HepG2 (cell line): Measurements from ENCODE around the gene PIGO. TPM values are rescaled to one million over a fixed set of nuclear protein-coding genes. Genes with fewer than 3 reads are reported as not detected.
A peak's percentile ranks its signal among the peaks of the same experiment; 100 is the strongest.

ENCODE experiments used
- ARNT ChIP-seq: fragments of 450-650 bp; IDR thresholded peaks from 2 replicates; pipeline ENCODE4 v1.6.1; 2017
- ASH2L ChIP-seq: fragments of 300-600, 200-600 bp; sonication (generic); IDR thresholded peaks from 2 replicates; pipeline ENCODE4 v1.7.0; 2017; ENCODE audit warnings: low read depth, mild to moderate bottlenecking, moderate library complexity, mixed read lengths, low read length; ENCODE audit not compliant: insufficient read length
- BCLAF1 ChIP-seq: fragments of 450-650 bp; IDR thresholded peaks from 2 replicates; pipeline ENCODE4 v1.6.1; 2017; ENCODE audit warnings: mild to moderate bottlenecking
- CREB1 ChIP-seq, 2 experiments: fragments of 450-650 bp in 1 of 2; IDR thresholded peaks; 2 replicates each; pipeline ENCODE4 v1.6.1; 2016 to 2017; ENCODE audit warnings: control low read depth in 1 of 2, mild to moderate bottlenecking in 1 of 2, missing compliant biosample characterization in 1 of 2, missing genetic modification characterization in 1 of 2
- ELF1 ChIP-seq: sonication (generic); formaldehyde crosslinking; IDR thresholded peaks from 2 replicates; pipeline ENCODE4 v1.4.0; 2020; ENCODE audit warnings: missing genetic modification reagents
- MAFK ChIP-seq, 2 experiments: IDR thresholded peaks in 1 of 2; conservative IDR thresholded peaks in 1 of 2; 2 replicates each; pipeline ENCODE4 v1.6.1; 2011; ENCODE audit warnings: improper control_type of control experiment in 2 of 2, low read length in 2 of 2
- MYPOP ChIP-seq: sonication (generic); formaldehyde crosslinking; IDR thresholded peaks from 2 replicates; pipeline ENCODE4 v1.8.1; 2023; ENCODE audit warnings: mild to moderate bottlenecking, moderate library complexity, missing genetic modification reagents
- NFAT5 ChIP-seq: sonication (generic); formaldehyde crosslinking; IDR thresholded peaks from 2 replicates; pipeline ENCODE4 v1.4.0; 2020; ENCODE audit warnings: missing genetic modification reagents
- NFIC ChIP-seq: IDR thresholded peaks from 2 replicates; pipeline ENCODE4 v1.6.1; 2012; ENCODE audit warnings: mild to moderate bottlenecking, low read length, inconsistent platforms
- NFYB ChIP-seq: sonication (generic); formaldehyde crosslinking; IDR thresholded peaks from 2 replicates; pipeline ENCODE4 v1.4.0; 2020; ENCODE audit warnings: missing genetic modification reagents
- SUZ12 ChIP-seq: fragments of 150-350 bp; IDR thresholded peaks from 2 replicates; pipeline ENCODE4 v1.6.1; 2014; ENCODE audit warnings: low read depth, low read length
- ZNF256 ChIP-seq: sonication (generic); formaldehyde crosslinking; conservative IDR thresholded peaks from 2 replicates; pipeline ENCODE4 v1.4.0; 2020; ENCODE audit warnings: missing genetic modification reagents
- ZNF264 ChIP-seq: sonication (generic); formaldehyde crosslinking; IDR thresholded peaks from 2 replicates; pipeline ENCODE4 v1.4.0; 2020; ENCODE audit warnings: missing genetic modification reagents
- ZNF468 ChIP-seq: sonication (generic); formaldehyde crosslinking; IDR thresholded peaks from 2 replicates; pipeline ENCODE4 v1.8.0; 2022; ENCODE audit warnings: mild to moderate bottlenecking, moderate library complexity, missing genetic modification reagents
- ZNF496 ChIP-seq: sonication (generic); formaldehyde crosslinking; IDR thresholded peaks from 2 replicates; pipeline ENCODE4 v1.8.1; 2023; ENCODE audit warnings: mild to moderate bottlenecking, moderate library complexity, missing genetic modification reagents; ENCODE audit not compliant: insufficient replicate concordance
- ZNF746 ChIP-seq: sonication (generic); formaldehyde crosslinking; IDR thresholded peaks from 2 replicates; pipeline ENCODE4 v1.8.0; 2022; ENCODE audit warnings: mild to moderate bottlenecking, missing genetic modification reagents
- ZNF773 ChIP-seq: sonication (generic); formaldehyde crosslinking; IDR thresholded peaks from 2 replicates; pipeline ENCODE4 v1.4.0; 2020; ENCODE audit warnings: missing genetic modification reagents, borderline replicate concordance
- ZNF782 ChIP-seq: sonication (generic); formaldehyde crosslinking; IDR thresholded peaks from 2 replicates; pipeline ENCODE4 v1.4.0; 2020; ENCODE audit warnings: missing genetic modification reagents, mild to moderate bottlenecking, borderline replicate concordance
- ZNF841 ChIP-seq: sonication (generic); formaldehyde crosslinking; IDR thresholded peaks from 2 replicates; pipeline ENCODE4 v1.8.1; 2023; ENCODE audit warnings: missing genetic modification reagents, borderline replicate concordance
- ZZZ3 ChIP-seq: sonication (generic); formaldehyde crosslinking; IDR thresholded peaks from 2 replicates; pipeline ENCODE4 v1.4.0; 2020; ENCODE audit warnings: missing genetic modification reagents, mild to moderate bottlenecking, borderline replicate concordance
- polyA plus RNA-seq, 8 experiments: library from polyadenylated mRNA; depleted of rRNA in 3 of 8; stranded (reverse) in 7 of 8; unstranded in 1 of 8; fragments of >200 nt; fragmentation: Illumina TruSeq in 4 of 8; extraction: Trizol in 4 of 8; gene quantifications; 2 replicates each; pipeline versions ENCODE4 v1.2.1 to v1.2.3, GENCODE V29; 2011 to 2016; ENCODE audit warnings: low read depth in 4 of 8, missing spikeins in 1 of 8, mixed read lengths in 1 of 8; ENCODE audit not compliant: insufficient read depth in 1 of 8
- total RNA-seq, 5 experiments: library from RNA; depleted of rRNA; stranded (reverse); fragments of >200 nt; fragmentation: Illumina TruSeq; extraction: Trizol; gene quantifications; 2 replicates each; pipeline ENCODE4 v1.2.3, GENCODE V29; 2016; ENCODE audit warnings: low read depth in 1 of 5

PIGO gene
- total and polyA plus RNA-seq, 2 of the 13 experiments (the other 11 are each of a cell fraction or from before 2014, with no cell fraction given) = 20.5 to 26.2 TPM

- TF ChIP-seq BCLAF1 (no peak), CREB1 (IDR thresholded peaks at IDR 0.05) (peak; percentile 58; the same call in 1 of the 2 replicates), CREB1 (CRISPR knock-in tag; IDR thresholded peaks at IDR 0.05) (peak; percentile 60), ARNT (no peak), ZNF468 (CRISPR knock-in tag) (no peak), ZZZ3 (CRISPR knock-in tag) (peak; percentile 58; the same call in 1 of the 2 replicates), NFAT5 (peak; percentile 87; the same call in 1 of the 2 replicates), SUZ12 (no peak), ASH2L (peak; percentile 85), ZNF496 (no peak), NFYB (CRISPR knock-in tag) (peak; percentile 98), MAFK (conservative IDR thresholded peaks at IDR 0.05 in 1 of 2, IDR thresholded peaks at IDR 0.05 in 1 of 2; ENCODE audit: low read length in 2 of 2) (no peak), ZNF841 (CRISPR knock-in tag) (no peak; the same call in 1 of the 2 replicates), NFIC (0 out of 2 replicates have a peak, but pooled peaks have one; percentile 7), ZNF256 (CRISPR knock-in tag) (no peak), ZNF782 (CRISPR knock-in tag) (no peak), ZNF746 (CRISPR knock-in tag) (no peak; the same call in none of the 2 replicates), ZNF264 (peak; percentile 81; the same call in 1 of the 2 replicates), ZNF773 (CRISPR knock-in tag) (no peak), MYPOP (CRISPR knock-in tag) (peak; percentile 58; the same call in 1 of the 2 replicates), ELF1 (CRISPR knock-in tag) (peak; percentile 85)
Measured at GRCh38 chr9:35102769-35103659, 6.6 kb upstream of the PIGO start, which contains the start of gene STOML2 (continued).
